ENCODE data around the gene SCUBE1. TPM values are rescaled to one million over a fixed set of nuclear protein-coding genes. Genes with fewer than 3 reads are reported as not detected.

The SCUBE1 gene
- total and polyA plus RNA-seq, 4 donors: 0.88 to 18.7 (median 3.5) TPM

- ATAC-seq (ENCODE audit: low FRiP score) (no peak), DNase-seq (no peak)
- Histone ChIP-seq H3K4me1 (ENCODE audit: control insufficient read depth in 1 of 2, insufficient read depth in 2 of 2, low read length in 2 of 2) (no peaks in the 10 kb centered on the region), H3K9me3 (ENCODE audit: control insufficient read depth, low read length) (no peaks in the 10 kb centered on the region), H3K4me3 (ENCODE audit: low read length in 2 of 2) (no peak overlapping the region), H3K27ac (ENCODE audit: low read depth in 1 of 2, low read length in 2 of 2) (no peak overlapping the region), H3K36me3 (ENCODE audit: control insufficient read depth in 1 of 2, insufficient read depth in 2 of 2, low read length in 1 of 2) (no peaks in the 10 kb centered on the region), H3K27me3 (ENCODE audit: control insufficient read depth in 1 of 2, insufficient read depth in 2 of 2, low read length in 1 of 2) (no peaks in the 10 kb centered on the region)
- 85 to 88% methylated on average over 13 of the region's 13 CpGs for WGBS, 2 donors
- intact Hi-C loops (cut with DNase I): loop anchor here in 1 of 2 donors (5.0 kb wide), 1 partner anchor 109 kb away; no protein-coding TSS in a partner anchor
Observed at GRCh38 chr22:43277987-43278601, 65.1 kb downstream of the SCUBE1 start.

- Histone ChIP-seq H3K27ac (ENCODE audit: low read depth in 1 of 2, low read length in 2 of 2) (no peak overlapping the region), H3K9me3 (ENCODE audit: control insufficient read depth, low read length) (no peaks in the 10 kb centered on the region), H3K36me3 (ENCODE audit: control insufficient read depth in 1 of 2, insufficient read depth in 2 of 2, low read length in 1 of 2) (no peaks in the 10 kb centered on the region), H3K4me1 (ENCODE audit: control insufficient read depth in 1 of 2, insufficient read depth in 2 of 2, low read length in 2 of 2) (no peaks in the 10 kb centered on the region), H3K4me3 (ENCODE audit: low read length in 2 of 2) (no peak overlapping the region), H3K27me3 (ENCODE audit: control insufficient read depth in 1 of 2, insufficient read depth in 2 of 2, low read length in 1 of 2) (no peaks in the 10 kb centered on the region)
- WGBS, 2 donors: 96% methylated on average over 10 of the region's 10 CpGs
- ATAC-seq (ENCODE audit: low FRiP score) (no peak), DNase-seq (no peak)
- intact Hi-C loops (cut with DNase I): loop anchor here in 1 of 2 donors (5.0 kb wide), 1 partner anchor 110 kb away; no protein-coding TSS in a partner anchor
Observed at GRCh38 chr22:43277091-43277490, 66.1 kb downstream of the SCUBE1 start.

DNA sequence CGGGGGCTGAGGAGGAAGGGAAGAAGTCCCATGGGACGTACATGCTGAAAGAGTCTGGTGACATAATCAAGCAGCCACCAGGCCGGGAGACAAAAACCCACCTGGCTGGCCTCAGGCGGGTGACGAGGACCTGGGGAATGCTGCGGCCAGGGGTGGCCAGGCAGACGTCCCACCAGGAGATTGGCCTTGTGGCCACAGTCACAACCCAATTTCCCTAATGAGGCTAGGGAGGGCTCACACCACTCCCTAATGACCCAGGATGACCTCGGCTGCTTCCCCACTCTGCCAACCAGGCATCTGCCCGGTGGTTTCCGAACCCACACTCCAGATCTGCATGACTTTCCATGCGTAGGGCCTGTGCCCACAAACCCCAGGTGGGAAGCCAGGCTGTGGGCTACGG is 66.9 kb downstream of the SCUBE1 start:
- Histone ChIP-seq H3K9me3 (ENCODE audit: control insufficient read depth, low read length) (no peaks in the 10 kb centered on the region), H3K4me1 (ENCODE audit: control insufficient read depth in 1 of 2, insufficient read depth in 2 of 2, low read length in 2 of 2) (no peaks in the 10 kb centered on the region), H3K27ac (ENCODE audit: low read depth in 1 of 2, low read length in 2 of 2) (no peak overlapping the region), H3K36me3 (ENCODE audit: control insufficient read depth in 1 of 2, insufficient read depth in 2 of 2, low read length in 1 of 2) (no peaks in the 10 kb centered on the region), H3K4me3 (ENCODE audit: low read length in 2 of 2) (no peak overlapping the region), H3K27me3 (ENCODE audit: control insufficient read depth in 1 of 2, insufficient read depth in 2 of 2, low read length in 1 of 2) (no peaks in the 10 kb centered on the region)
- WGBS, 2 donors: 78 to 83% methylated on average over 11 to 12 of the region's 12 CpGs
- DNase-seq (no peak), ATAC-seq (ENCODE audit: low FRiP score) (no peak)
- intact Hi-C loops (cut with DNase I): loop anchor here in 1 of 2 donors (5.0 kb wide), 1 partner anchor 111 kb away; no protein-coding TSS in a partner anchor

DNA sequence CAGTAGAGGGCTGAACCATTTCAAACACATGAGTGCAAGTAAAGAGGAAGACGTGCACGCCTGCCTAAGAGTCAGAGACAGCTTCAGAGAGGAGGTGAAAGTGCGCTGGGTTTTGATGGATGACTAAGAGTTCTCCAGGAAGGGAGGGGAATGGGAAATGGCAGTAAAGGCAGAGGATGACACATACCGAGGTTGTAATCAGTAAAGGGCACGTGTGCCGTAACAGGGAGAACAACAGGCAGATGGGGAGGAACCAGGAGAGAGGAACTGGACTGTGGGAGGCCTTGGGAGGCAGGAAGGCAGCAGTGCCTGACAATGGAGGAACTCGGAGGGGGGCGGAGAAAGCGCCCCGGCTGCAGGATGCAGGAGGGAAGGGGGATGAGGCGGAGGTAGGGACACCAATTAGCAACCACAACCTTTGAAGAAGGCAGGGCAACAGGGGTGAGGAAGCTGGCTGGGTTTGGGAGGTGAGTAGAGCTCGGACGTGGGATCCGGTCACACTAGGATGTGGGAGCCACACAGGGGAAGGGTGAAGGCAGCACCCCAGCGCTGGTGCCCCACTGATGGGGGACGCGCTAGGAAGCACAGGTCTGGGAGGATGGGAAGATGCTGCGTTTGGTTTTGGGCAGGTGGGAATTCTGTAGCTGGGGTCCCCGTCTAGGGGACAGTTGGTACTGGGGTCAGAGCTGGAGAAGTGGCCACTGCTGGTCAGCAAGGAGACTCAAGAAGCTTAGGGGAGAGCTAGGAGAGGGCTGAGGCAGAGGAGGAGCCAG is 67.4 kb downstream of the SCUBE1 start:
- H3K4me3 ChIP-seq (ENCODE audit: low read length in 2 of 2): no peak overlapping the region
- H3K27me3 ChIP-seq (ENCODE audit: control insufficient read depth in 1 of 2, insufficient read depth in 2 of 2, low read length in 1 of 2): no peaks in the 10 kb centered on the region
- ATAC-seq (ENCODE audit: low FRiP score): no peak
- DNase-seq: no peak
- H3K4me1 ChIP-seq (ENCODE audit: control insufficient read depth in 1 of 2, insufficient read depth in 2 of 2, low read length in 2 of 2): no peaks in the 10 kb centered on the region
- H3K9me3 ChIP-seq (ENCODE audit: control insufficient read depth, low read length): no peaks in the 10 kb centered on the region
- no peaks in the 10 kb centered on the region for H3K36me3 ChIP-seq (ENCODE audit: control insufficient read depth in 1 of 2, insufficient read depth in 2 of 2, low read length in 1 of 2)
- no peak overlapping the region for H3K27ac ChIP-seq (ENCODE audit: low read depth in 1 of 2, low read length in 2 of 2)
- WGBS, 2 donors: 79 to 80% methylated on average over 19 of the region's 19 CpGs
- intact Hi-C loops (cut with DNase I): loop anchor here (2.0 to 5.0 kb wide), 2 partner anchors 71 to 112 kb away; no protein-coding TSS in a partner anchor

DNA sequence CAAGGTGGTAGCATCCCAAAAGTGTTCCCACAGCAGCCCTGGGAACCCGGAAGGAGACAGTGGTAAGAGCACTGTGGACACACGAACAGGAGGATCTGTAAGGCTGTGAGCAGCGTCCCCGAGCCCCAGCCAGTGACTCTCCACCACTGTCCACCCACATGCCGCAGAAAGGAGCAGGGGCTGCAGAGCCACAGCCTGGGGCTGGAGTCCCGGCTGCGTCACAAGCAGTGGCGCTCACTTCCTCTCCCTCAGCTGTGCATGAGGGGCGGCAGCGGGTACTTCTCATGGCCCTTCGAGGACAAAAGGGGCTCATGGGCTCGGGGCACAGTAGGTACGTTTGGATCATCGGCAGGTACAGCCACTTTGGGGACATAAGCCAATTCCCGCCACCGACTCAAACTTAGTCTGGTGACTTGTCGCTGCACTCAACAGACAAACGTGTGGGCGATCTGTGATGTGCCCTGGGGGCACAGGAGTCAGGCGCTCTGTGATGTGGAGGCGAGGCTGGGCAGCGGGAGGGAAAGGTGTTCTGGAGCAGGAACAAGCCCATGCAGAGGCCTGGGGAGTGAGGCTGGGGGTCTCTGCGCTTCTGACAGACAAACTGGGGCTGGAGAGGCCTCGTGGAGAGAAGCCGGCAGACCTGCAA is 68.5 kb downstream of the SCUBE1 start:
- DNase-seq (no peak), ATAC-seq (ENCODE audit: low FRiP score) (no peak)
- Histone ChIP-seq H3K4me3 (ENCODE audit: low read length in 2 of 2) (no peak overlapping the region), H3K36me3 (ENCODE audit: control insufficient read depth in 1 of 2, insufficient read depth in 2 of 2, low read length in 1 of 2) (no peaks in the 10 kb centered on the region), H3K27me3 (ENCODE audit: control insufficient read depth in 1 of 2, insufficient read depth in 2 of 2, low read length in 1 of 2) (no peaks in the 10 kb centered on the region), H3K4me1 (ENCODE audit: control insufficient read depth in 1 of 2, insufficient read depth in 2 of 2, low read length in 2 of 2) (no peaks in the 10 kb centered on the region), H3K27ac (ENCODE audit: low read depth in 1 of 2, low read length in 2 of 2) (no peak overlapping the region), H3K9me3 (ENCODE audit: control insufficient read depth, low read length) (no peaks in the 10 kb centered on the region)
- intact Hi-C loops (cut with DNase I): loop anchor here (1.0 to 5.0 kb wide), 4 partner anchors 72 to 113 kb away; no protein-coding TSS in a partner anchor
- 84 to 88% methylated on average over 25 of the region's 25 CpGs for WGBS, 2 donors

- Histone ChIP-seq H3K9me3 (ENCODE audit: control insufficient read depth, low read length) (no peaks in the 10 kb centered on the region), H3K4me3 (ENCODE audit: low read length in 2 of 2) (no peak overlapping the region), H3K4me1 (ENCODE audit: control insufficient read depth in 1 of 2, insufficient read depth in 2 of 2, low read length in 2 of 2) (no peaks in the 10 kb centered on the region), H3K27me3 (ENCODE audit: control insufficient read depth in 1 of 2, insufficient read depth in 2 of 2, low read length in 1 of 2) (no peaks in the 10 kb centered on the region), H3K27ac (ENCODE audit: low read depth in 1 of 2, low read length in 2 of 2) (no peak overlapping the region), H3K36me3 (ENCODE audit: control insufficient read depth in 1 of 2, insufficient read depth in 2 of 2, low read length in 1 of 2) (no peaks in the 10 kb centered on the region)
- WGBS, 2 donors: 20 to 25% methylated on average over 9 of the region's 9 CpGs
- no peak for DNase-seq
- intact Hi-C loops (cut with DNase I): loop anchor here (1.0 to 5.0 kb wide), 3 partner anchors 73 to 111 kb away; no protein-coding TSS in a partner anchor
- no peak for ATAC-seq (ENCODE audit: low FRiP score)
Observed at GRCh38 chr22:43273902-43274484, 69.2 kb downstream of the SCUBE1 start.

GRCh38 chr22:43272869-43273318 is 70.3 kb downstream of the SCUBE1 start:
- Histone ChIP-seq H3K4me3 (ENCODE audit: low read length in 2 of 2) (no peak overlapping the region), H3K9me3 (ENCODE audit: control insufficient read depth, low read length) (no peaks in the 10 kb centered on the region), H3K27ac (ENCODE audit: low read depth in 1 of 2, low read length in 2 of 2) (no peak overlapping the region), H3K36me3 (ENCODE audit: control insufficient read depth in 1 of 2, insufficient read depth in 2 of 2, low read length in 1 of 2) (no peaks in the 10 kb centered on the region), H3K4me1 (ENCODE audit: control insufficient read depth in 1 of 2, insufficient read depth in 2 of 2, low read length in 2 of 2) (no peaks in the 10 kb centered on the region), H3K27me3 (ENCODE audit: control insufficient read depth in 1 of 2, insufficient read depth in 2 of 2, low read length in 1 of 2) (no peaks in the 10 kb centered on the region)
- 54 to 56% methylated on average over 12 of the region's 12 CpGs for WGBS, 2 donors
- intact Hi-C loops (cut with DNase I): loop anchor here in 1 of 2 donors (5.0 kb wide), 1 partner anchor 74 kb away; no protein-coding TSS in a partner anchor
- no peak for DNase-seq
- ATAC-seq (ENCODE audit: low FRiP score): no peak

- Histone ChIP-seq H3K4me1 (ENCODE audit: control insufficient read depth in 1 of 2, insufficient read depth in 2 of 2, low read length in 2 of 2) (no peaks in the 10 kb centered on the region), H3K4me3 (ENCODE audit: low read length in 2 of 2) (no peak overlapping the region), H3K27me3 (ENCODE audit: control insufficient read depth in 1 of 2, insufficient read depth in 2 of 2, low read length in 1 of 2) (no peaks in the 10 kb centered on the region), H3K27ac (ENCODE audit: low read depth in 1 of 2, low read length in 2 of 2) (no peak overlapping the region), H3K9me3 (ENCODE audit: control insufficient read depth, low read length) (no peaks in the 10 kb centered on the region), H3K36me3 (ENCODE audit: control insufficient read depth in 1 of 2, insufficient read depth in 2 of 2, low read length in 1 of 2) (no peaks in the 10 kb centered on the region)
- WGBS, 2 donors: 73 to 81% methylated on average over 12 of the region's 12 CpGs
- no peak for ATAC-seq (ENCODE audit: low FRiP score)
- intact Hi-C loops (cut with DNase I): loop anchor here in 1 of 2 donors (5.0 kb wide), 1 partner anchor 75 kb away; no protein-coding TSS in a partner anchor
- DNase-seq: no peak
Observed at GRCh38 chr22:43272301-43272700, 70.9 kb downstream of the SCUBE1 start.

All from aorta (tissue), 5 donors.